ENCODE data around the gene CPVL.

The CPVL gene

GRCh38 chr7:29007127-29007526 is 139.2 kb downstream of the CPVL start:
- in situ Hi-C loops (cut with MboI; ENCODE audit: low sequenced_read_pairs), result no loop called here

DNA sequence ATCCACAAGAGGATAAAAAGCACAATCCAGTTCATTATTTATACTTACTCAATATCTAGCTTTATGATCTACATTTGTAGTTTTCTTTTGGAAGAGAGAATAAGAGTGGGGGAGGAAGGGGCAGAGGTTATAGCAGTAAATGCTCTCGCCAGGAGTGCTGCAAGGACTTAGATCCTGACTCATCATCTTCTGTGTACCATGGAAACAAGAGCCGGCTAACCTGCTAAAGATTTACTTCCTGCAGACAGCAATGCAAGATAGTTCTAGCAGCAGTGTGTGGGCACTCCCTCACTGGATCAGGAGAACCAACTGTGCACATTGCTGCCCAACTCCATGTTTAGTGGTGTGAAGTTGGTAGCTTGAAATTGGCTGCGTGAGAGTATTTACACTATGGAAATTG is 140.5 kb downstream of the CPVL start:
- in situ Hi-C loops (cut with MboI; ENCODE audit: low sequenced_read_pairs), result no loop called here

DNA sequence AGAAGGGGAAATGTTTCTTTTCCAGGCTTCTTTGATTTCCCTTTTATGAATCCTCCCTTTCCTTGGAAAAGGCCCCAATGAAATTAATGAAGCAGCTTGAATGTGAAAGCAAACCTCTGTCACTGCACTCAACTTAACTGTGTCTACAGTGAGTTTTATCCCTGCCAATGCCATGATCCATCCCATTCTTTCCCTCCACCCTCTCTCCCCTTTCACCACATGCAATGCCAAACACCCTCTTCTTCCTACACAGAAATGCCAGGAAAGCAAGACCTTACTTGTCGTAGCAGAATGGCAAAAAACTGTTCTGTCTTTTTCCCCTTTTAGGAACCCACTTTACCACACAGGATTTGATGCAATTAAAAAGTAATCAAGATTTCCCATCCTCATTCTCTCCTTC is 140.9 kb downstream of the CPVL start:
- in situ Hi-C loops (cut with MboI; ENCODE audit: low sequenced_read_pairs), result no loop called here

GRCh38 chr7:29003703-29004102 is 142.6 kb downstream of the CPVL start:
- in situ Hi-C loops (cut with MboI; ENCODE audit: low sequenced_read_pairs), result no loop called here

- in situ Hi-C loops (cut with MboI; ENCODE audit: low sequenced_read_pairs), result no loop called here
Measured at GRCh38 chr7:29000717-29001076, 145.6 kb downstream of the CPVL start.

GRCh38 chr7:28999895-29000716 is 146.2 kb downstream of the CPVL start:
- in situ Hi-C loops (cut with MboI; ENCODE audit: low sequenced_read_pairs), result no loop called here

- in situ Hi-C loops (cut with MboI; ENCODE audit: low sequenced_read_pairs), result no loop called here
Measured at GRCh38 chr7:28999427-28999826, 146.9 kb downstream of the CPVL start.

DNA sequence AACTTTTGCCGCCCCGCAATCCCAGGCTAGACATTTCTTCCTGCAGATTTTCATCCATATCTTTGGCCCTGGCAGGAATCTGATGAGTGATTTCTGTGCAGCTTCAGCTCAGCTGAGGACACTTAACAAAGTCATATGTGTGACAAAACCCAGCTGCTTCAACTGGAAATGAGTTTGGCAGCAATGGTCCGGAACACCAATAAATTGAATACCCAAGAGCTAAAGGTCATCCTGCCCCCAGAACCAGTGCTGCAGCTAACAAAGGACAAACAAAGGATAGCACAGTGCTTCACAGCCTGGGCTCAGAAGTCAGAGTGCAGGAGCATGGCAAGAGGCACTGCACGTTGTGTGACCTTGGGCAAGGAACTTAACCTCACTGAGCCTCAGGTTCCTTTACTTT is 148.2 kb downstream of the CPVL start:
- in situ Hi-C loops (cut with MboI; ENCODE audit: low sequenced_read_pairs), result no loop called here

DNA sequence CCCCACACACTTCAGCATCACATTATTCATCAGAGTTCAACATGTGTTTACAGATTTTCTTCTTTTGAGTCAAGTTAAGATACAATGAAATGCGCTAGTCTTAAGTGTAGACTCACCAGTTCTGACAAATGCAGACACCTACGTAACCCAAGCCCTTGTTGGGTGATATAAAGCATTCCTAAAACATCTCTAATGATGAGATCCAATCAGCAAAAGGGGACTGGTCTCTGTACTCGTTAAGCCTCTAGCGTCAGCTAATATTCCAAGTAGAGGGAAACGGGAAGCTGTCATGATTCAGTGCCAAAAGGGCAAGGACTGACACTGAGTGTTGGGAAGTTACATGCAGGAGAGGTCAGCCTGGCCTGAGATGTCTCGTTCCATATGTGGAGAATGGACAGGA is 149.5 kb downstream of the CPVL start:
- in situ Hi-C loops (cut with MboI; ENCODE audit: low sequenced_read_pairs), result no loop called here

GRCh38 chr7:28993371-28993770 is 153.0 kb downstream of the CPVL start:
- in situ Hi-C loops (cut with MboI; ENCODE audit: low sequenced_read_pairs), result no loop called here

- in situ Hi-C loops (cut with MboI; ENCODE audit: low sequenced_read_pairs), result no loop called here
Measured at GRCh38 chr7:28992798-28993197, 153.5 kb downstream of the CPVL start.

- in situ Hi-C loops (cut with MboI; ENCODE audit: low sequenced_read_pairs), result no loop called here
Measured at GRCh38 chr7:28990200-28990960, 156.0 kb downstream of the CPVL start.

DNA sequence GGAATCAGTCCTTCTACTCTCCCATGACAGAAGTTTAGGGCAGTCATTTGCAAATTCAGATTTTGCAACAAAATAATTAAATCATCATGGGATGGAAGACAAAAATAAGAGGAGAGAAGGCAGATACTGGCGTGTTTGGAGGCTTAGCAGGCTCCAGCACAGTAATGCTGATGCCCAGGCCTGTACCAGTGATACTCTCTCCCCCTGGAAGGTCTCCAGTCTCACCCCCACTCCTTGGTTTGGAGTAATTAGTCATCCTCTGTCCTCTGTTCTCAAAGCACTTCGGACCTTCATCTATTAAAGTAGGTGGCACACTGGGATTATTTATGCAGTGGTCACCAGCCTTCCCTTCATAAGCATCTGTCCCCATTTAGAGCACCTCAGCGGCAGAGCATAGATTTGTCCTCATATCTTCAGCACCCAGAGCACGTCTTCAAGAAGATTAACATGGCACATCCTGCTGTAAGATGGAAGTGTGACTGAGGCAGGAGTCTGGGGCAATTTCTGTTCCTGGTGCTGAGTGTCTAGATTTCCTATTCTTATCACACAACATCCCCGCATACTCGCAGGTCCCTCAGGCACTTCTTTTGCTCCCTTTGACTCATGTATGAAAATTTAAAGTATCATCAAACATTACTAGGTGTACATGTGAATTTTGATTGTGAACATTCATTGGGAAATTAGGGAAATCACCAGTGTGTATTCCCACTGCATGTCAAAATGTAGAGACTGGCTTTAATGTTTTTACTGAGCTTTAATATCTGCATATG is 156.9 kb downstream of the CPVL start:
- in situ Hi-C loops (cut with MboI; ENCODE audit: low sequenced_read_pairs), result no loop called here

DNA sequence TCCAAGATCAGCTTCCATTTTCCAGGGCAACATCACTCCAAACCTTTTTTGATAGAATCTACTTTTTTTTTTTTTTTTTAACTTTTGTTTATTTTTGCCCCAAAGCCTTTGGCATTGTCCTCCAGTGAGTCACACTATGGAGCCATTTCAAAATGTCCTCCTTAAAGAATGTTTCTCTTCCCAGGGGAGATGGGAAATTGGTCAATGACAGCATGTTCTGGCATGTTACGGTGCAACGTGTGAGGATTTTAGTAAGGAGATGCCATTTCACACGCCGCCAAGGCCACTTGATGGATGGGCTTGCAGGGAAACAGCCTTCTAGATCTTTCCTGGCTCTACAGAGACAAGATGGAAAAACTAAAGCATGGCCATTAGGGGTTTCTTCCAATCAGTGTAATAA is 157.5 kb downstream of the CPVL start:
- in situ Hi-C loops (cut with MboI; ENCODE audit: low sequenced_read_pairs), result no loop called here

DNA sequence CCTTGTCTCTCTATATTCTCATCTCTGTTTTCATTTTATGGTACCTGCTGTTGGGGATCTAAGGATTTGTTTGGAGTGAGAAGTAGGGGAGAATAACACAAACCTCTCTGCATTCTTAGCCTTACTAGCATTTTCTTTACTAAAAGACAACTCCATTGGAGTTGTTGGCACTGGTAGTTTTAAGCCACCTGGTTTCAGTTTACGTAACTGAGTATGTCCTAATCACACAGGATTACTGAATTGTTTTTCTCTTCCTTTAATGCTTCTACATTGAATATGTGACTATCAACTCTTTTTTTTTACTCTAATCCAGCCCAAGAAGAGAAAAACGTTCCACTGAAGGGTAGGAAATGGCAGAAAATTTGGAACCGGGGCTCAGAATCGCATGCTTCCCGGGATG is 158.2 kb downstream of the CPVL start:
- in situ Hi-C loops (cut with MboI; ENCODE audit: low sequenced_read_pairs), result no loop called here

GRCh38 chr7:28986765-28987110 is 159.6 kb downstream of the CPVL start:
- in situ Hi-C loops (cut with MboI; ENCODE audit: low sequenced_read_pairs), result no loop called here

GRCh38 chr7:28986028-28986764 is 160.1 kb downstream of the CPVL start:
- in situ Hi-C loops (cut with MboI; ENCODE audit: low sequenced_read_pairs), result no loop called here

DNA sequence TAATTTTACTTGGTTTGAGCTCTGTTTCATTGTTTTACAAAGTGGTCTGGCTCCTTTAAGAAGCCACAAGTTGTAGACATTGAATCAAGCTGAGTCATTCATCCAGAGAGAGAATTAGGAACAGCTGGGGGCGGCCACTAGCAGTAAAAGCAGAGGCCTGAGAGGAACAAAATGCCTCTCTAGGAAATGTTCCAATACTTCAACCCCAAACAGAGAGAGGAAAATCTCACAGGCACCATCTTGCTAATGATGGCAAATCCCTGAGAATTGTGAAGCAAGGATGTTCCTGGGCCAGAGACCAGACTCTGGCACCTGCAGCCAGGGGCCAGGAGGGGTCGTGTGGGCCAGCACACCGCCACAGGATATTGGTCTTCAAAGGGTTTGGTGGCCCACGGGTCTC is 161.7 kb downstream of the CPVL start:
- in situ Hi-C loops (cut with MboI; ENCODE audit: low sequenced_read_pairs), result no loop called here

- in situ Hi-C loops (cut with MboI; ENCODE audit: low sequenced_read_pairs), result no loop called here
Measured at GRCh38 chr7:28984217-28984616, 162.1 kb downstream of the CPVL start.

- in situ Hi-C loops (cut with MboI; ENCODE audit: low sequenced_read_pairs), result no loop called here
Measured at GRCh38 chr7:28983396-28984190, 162.7 kb downstream of the CPVL start.

DNA sequence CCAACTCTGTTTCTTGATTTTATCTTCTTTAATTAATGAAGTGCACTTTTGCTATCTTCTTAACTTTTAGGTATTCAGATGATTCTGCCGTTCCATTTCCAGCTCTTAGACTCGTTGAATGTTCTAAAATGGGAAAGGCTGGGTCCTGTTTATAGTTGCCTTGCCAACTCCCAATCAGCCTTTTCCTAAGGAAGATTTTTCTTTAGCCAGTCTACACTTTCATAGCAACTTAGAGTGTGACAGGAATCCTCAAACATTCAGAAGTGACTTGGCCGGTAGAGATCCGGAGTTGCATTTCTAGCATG is 165.2 kb downstream of the CPVL start:
- in situ Hi-C loops (cut with MboI; ENCODE audit: low sequenced_read_pairs), result no loop called here

All from hTERT RPE-1 (cell line).